ENCODE data around the gene CYP3A4.
"Not testable (repeated sequence)": the region's sequence is repeated elsewhere in the genome, so short reads cannot be mapped to it uniquely, and the experiment has no call there.

- not testable (repeated sequence) for TF ChIP-seq CTCF (conservative IDR thresholded peaks at IDR 0.05 in 1 of 2, IDR thresholded peaks at IDR 0.05 in 1 of 2; ENCODE audit: extremely low read depth in 1 of 2, insufficient read depth in 1 of 2, low read depth in 1 of 2, low read length in 2 of 2); EZH2 (IDR thresholded peaks at IDR 0.05; ENCODE audit: borderline replicate concordance, low read length)
Measured at GRCh38 chr7:99736667-99737066, 47.3 kb downstream of the CYP3A4 start.
